Activated T-cell treated with anti-CD3 and anti-CD28 coated beads, Interleukin-2, amount 50 U/mL, for 1 hour (primary cell): Measurements from ENCODE around the gene AIF1.

Experiments used
- DNase-seq: peaks from one replicate; pipeline ENCODE4 v3.0.0-alpha.2; 2020

AIF1 gene

GRCh38 chr6:31645325-31645724 is 30.3 kb downstream of the AIF1 start:
- no peak for DNase-seq

GRCh38 chr6:31651602-31652191 is 36.7 kb downstream of the AIF1 start:
- no peak for DNase-seq

GRCh38 chr6:31652925-31653724 is 38.1 kb downstream of the AIF1 start:
- DNase-seq = no peak

- no peak for DNase-seq
Observed at GRCh38 chr6:31654574-31655348, 39.7 kb downstream of the AIF1 start.

GRCh38 chr6:31655349-31656237 is 40.6 kb downstream of the AIF1 start, which contains the start of gene APOM:
Gene APOM, plus strand, starts transcription at chr6:31655894. Its CDS starts 73 bp downstream, at chr6:31655967.
- DNase-seq = no peak

GRCh38 chr6:31657406-31658157 is 42.5 kb downstream of the AIF1 start:
- no peak for DNase-seq

GRCh38 chr6:31658158-31658688 is 43.2 kb downstream of the AIF1 start:
- DNase-seq = no peak

GRCh38 chr6:31658983-31659648 is 44.1 kb downstream of the AIF1 start:
- no peak for DNase-seq

GRCh38 chr6:31659649-31660380 is 44.8 kb downstream of the AIF1 start:
- no peak for DNase-seq

GRCh38 chr6:31660381-31661261 is 45.6 kb downstream of the AIF1 start, which contains the start of gene C6orf47:
Gene C6orf47, minus strand, starts transcription at chr6:31660778. Its CDS starts 831 bp downstream, at chr6:31659947.
- DNase-seq = peak; percentile 79

- DNase-seq = no peak
Observed at GRCh38 chr6:31661262-31662123, 46.5 kb downstream of the AIF1 start.

- DNase-seq = no peak
Observed at GRCh38 chr6:31662124-31662723, 47.2 kb downstream of the AIF1 start.

- DNase-seq = no peak
Observed at GRCh38 chr6:31663126-31663960, 48.3 kb downstream of the AIF1 start.

GRCh38 chr6:31663961-31664789 is 49.1 kb downstream of the AIF1 start:
- DNase-seq = no peak

GRCh38 chr6:31664790-31665500 is 49.9 kb downstream of the AIF1 start, which contains the start of gene GPANK1:
Gene GPANK1, minus strand, starts transcription at chr6:31664997. Its CDS starts 519 bp downstream, at chr6:31664478.
- peak; percentile 84 for DNase-seq
